Measurements from ENCODE around the gene SEMA4A. TPM values are rescaled to one million over a fixed set of nuclear protein-coding genes. Genes with fewer than 3 reads are reported as not detected.
"Not testable (repeated sequence)": the region's sequence is repeated elsewhere in the genome, so short reads cannot be mapped to it uniquely, and the experiment has no call there.

Gene SEMA4A
- total RNA-seq, 2 donors from 2014 or later = 2.6 to 11.9 TPM

GRCh38 chr1:156180471-156180870, 27.1 kb downstream of the SEMA4A start:
- Histone ChIP-seq H3K27me3 (no peaks in the 10 kb centered on the region), H3K27ac (no peak overlapping the region), H3K36me3 (replicated peaks in 1 of 2; ENCODE audit: insufficient read depth in 1 of 2, low read depth in 2 of 2) (no peaks in the 10 kb centered on the region), H3K4me3 (no peak overlapping the region), H3K9me3 (no peaks in the 10 kb centered on the region), H3K4me1 (peaks cover 16% of the 10 kb centered on the region)
- DNase-seq = no peak
- intact Hi-C loops (cut with DNase I) = no loop called here
- no peak for TF ChIP-seq POLR2A (IDR thresholded peaks at IDR 0.05)
- no peak for TF ChIP-seq CTCF (IDR thresholded peaks at IDR 0.05)
- 87 to 100% methylated on average over 2 to 3 of the region's 3 CpGs for WGBS, 2 donors
- ATAC-seq = no peak

- 42 to 54% methylated on average over 8 of the region's 8 CpGs for WGBS, 2 donors
- intact Hi-C loops (cut with DNase I); ATAC-seq: not testable (repeated sequence)
Measured at GRCh38 chr1:156181391-156181924, 28.1 kb downstream of the SEMA4A start.

GRCh38 chr1:156182010-156182779, 28.8 kb downstream of the SEMA4A start:
- H3K4me3 ChIP-seq; intact Hi-C loops (cut with DNase I); H3K27me3 ChIP-seq; H3K27ac ChIP-seq; ATAC-seq; DNase-seq; H3K9me3 ChIP-seq; H3K36me3 ChIP-seq (replicated peaks in 1 of 2; ENCODE audit: insufficient read depth in 1 of 2, low read depth in 2 of 2): not testable (repeated sequence)
- WGBS, 2 donors = 74 to 75% methylated on average over 12 of the region's 12 CpGs
- H3K4me1 ChIP-seq = peaks cover 16% of the 10 kb centered on the region

More at GRCh38 chr1:156181391-156181924, 28.1 kb downstream of the SEMA4A start:
- not testable (repeated sequence) for H3K27ac ChIP-seq; H3K9me3 ChIP-seq; H3K4me3 ChIP-seq; DNase-seq; H3K27me3 ChIP-seq; H3K36me3 ChIP-seq (replicated peaks in 1 of 2; ENCODE audit: insufficient read depth in 1 of 2, low read depth in 2 of 2)
- H3K4me1 ChIP-seq = peaks cover 16% of the 10 kb centered on the region

- H3K27me3 ChIP-seq; DNase-seq; intact Hi-C loops (cut with DNase I); ATAC-seq; H3K9me3 ChIP-seq; H3K27ac ChIP-seq; H3K36me3 ChIP-seq (replicated peaks in 1 of 2; ENCODE audit: insufficient read depth in 1 of 2, low read depth in 2 of 2); H3K4me3 ChIP-seq: not testable (repeated sequence)
- 94 to 96% methylated on average over 2 of the region's 2 CpGs for WGBS, 2 donors
- H3K4me1 ChIP-seq = peaks cover 14% of the 10 kb centered on the region
Measured at GRCh38 chr1:156186347-156187177, 33.2 kb downstream of the SEMA4A start.

GRCh38 chr1:156190265-156190664, 36.9 kb downstream of the SEMA4A start:
- ATAC-seq; H3K4me3 ChIP-seq; intact Hi-C loops (cut with DNase I); H3K36me3 ChIP-seq (replicated peaks in 1 of 2; ENCODE audit: insufficient read depth in 1 of 2, low read depth in 2 of 2); H3K27me3 ChIP-seq; H3K27ac ChIP-seq; H3K4me1 ChIP-seq; H3K9me3 ChIP-seq; DNase-seq: not testable (repeated sequence)
- 66 to 79% methylated on average over 4 of the region's 4 CpGs for WGBS, 2 donors

GRCh38 chr1:156191292-156191964, 38.0 kb downstream of the SEMA4A start:
- DNase-seq (no peak), ATAC-seq (no peak)
- Histone ChIP-seq H3K4me1 (peaks cover 19% of the 10 kb centered on the region), H3K4me3 (no peak overlapping the region), H3K27ac (no peak overlapping the region), H3K27me3 (no peaks in the 10 kb centered on the region), H3K36me3 (replicated peaks in 1 of 2; ENCODE audit: insufficient read depth in 1 of 2, low read depth in 2 of 2) (no peaks in the 10 kb centered on the region), H3K9me3 (no peaks in the 10 kb centered on the region)
- no peak for TF ChIP-seq CTCF (IDR thresholded peaks at IDR 0.05)
- WGBS, 2 donors = 80 to 85% methylated on average over 4 of the region's 4 CpGs
- intact Hi-C loops (cut with DNase I) = no loop called here

All from body of pancreas (tissue), 4 donors.